Measurements from ENCODE around the gene ITGA5. TPM values are rescaled to one million over a fixed set of nuclear protein-coding genes. Genes with fewer than 3 reads are reported as not detected.
A peak's percentile ranks its signal among the peaks of the same experiment; 100 is the strongest.

The ITGA5 gene
- total RNA-seq, 1 donor from 2014 or later = 100 TPM

DNA sequence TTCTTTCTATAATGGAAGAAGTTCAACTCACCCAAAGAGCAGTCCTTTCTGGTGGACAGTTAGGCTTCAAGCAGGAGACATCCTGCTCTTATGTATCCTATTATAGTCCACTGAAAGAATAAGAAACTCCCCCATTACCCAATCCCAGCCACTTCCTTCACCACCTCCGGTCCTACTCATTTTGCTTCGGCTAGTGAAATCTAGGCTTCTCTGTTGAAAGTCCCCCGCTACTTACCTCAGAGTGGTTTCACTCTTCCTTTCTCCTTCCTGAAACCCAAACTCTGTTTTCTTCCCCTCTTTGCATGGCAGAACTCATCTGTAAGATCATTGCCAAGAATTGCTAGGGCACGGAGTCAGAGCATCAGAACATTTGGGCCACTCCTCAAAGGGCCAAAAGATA, 54.7 kb downstream of the ITGA5 start, which contains the start of gene GPR84:
Gene GPR84 (minus strand): TSS at position 74 of the 400 bp plus-strand sequence. CDS start 635 bp downstream, outside the sequence.
- H3K27me3 Mint-ChIP-seq (ENCODE audit: unreplicated experiment) = no peaks in the 10 kb centered on the region

DNA sequence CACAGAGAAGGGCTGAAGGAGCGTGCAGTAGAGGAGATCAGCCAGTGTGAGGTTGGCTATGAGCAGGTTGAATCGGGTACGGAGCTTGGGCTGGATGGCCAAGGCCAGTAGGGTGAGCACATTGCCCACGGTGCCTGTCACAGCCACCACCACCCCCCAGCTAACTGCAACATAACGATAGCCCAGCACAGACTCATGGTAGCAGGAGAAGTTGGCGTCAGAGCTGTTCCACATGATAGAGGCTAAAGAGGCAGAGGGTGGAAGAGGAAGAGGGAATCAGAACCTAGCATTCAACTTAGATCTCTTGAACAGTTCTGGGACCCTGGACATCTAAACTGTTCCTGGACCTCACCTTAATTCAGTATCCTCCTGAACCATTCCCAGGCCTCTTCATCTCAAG, 55.4 kb downstream of the ITGA5 start:
- no peaks in the 10 kb centered on the region for H3K36me3 Mint-ChIP-seq (ENCODE audit: unreplicated experiment)
- DNase-seq (ENCODE audit: extremely low spot score, unreplicated experiment) = no peak
- H3K27me3 Mint-ChIP-seq (ENCODE audit: unreplicated experiment) = no peaks in the 10 kb centered on the region
- peaks cover 16% of the 10 kb centered on the region for H3K4me1 Mint-ChIP-seq (ENCODE audit: unreplicated experiment)
- H3K4me3 Mint-ChIP-seq (ENCODE audit: unreplicated experiment) = no peak overlapping the region
- H3K9me3 Mint-ChIP-seq (ENCODE audit: unreplicated experiment) = no peaks in the 10 kb centered on the region
- H3K27ac Mint-ChIP-seq (ENCODE audit: unreplicated experiment) = no peak overlapping the region
- TF ChIP-seq, protein P1, sequence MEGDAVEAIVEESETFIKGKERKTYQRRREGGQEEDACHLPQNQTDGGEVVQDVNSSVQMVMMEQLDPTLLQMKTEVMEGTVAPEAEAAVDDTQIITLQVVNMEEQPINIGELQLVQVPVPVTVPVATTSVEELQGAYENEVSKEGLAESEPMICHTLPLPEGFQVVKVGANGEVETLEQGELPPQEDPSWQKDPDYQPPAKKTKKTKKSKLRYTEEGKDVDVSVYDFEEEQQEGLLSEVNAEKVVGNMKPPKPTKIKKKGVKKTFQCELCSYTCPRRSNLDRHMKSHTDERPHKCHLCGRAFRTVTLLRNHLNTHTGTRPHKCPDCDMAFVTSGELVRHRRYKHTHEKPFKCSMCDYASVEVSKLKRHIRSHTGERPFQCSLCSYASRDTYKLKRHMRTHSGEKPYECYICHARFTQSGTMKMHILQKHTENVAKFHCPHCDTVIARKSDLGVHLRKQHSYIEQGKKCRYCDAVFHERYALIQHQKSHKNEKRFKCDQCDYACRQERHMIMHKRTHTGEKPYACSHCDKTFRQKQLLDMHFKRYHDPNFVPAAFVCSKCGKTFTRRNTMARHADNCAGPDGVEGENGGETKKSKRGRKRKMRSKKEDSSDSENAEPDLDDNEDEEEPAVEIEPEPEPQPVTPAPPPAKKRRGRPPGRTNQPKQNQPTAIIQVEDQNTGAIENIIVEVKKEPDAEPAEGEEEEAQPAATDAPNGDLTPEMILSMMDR (IDR thresholded peaks at IDR 0.05) = no peak

More for the DNA sequence above, 54.7 kb downstream of the ITGA5 start, which contains the start of gene GPR84:
- Mint-ChIP-seq H3K4me1 (ENCODE audit: unreplicated experiment) (peaks cover 24% of the 10 kb centered on the region), H3K4me3 (ENCODE audit: unreplicated experiment) (no peak within 1 kb of the TSS), H3K36me3 (ENCODE audit: unreplicated experiment) (no peaks in the 10 kb centered on the region), H3K27ac (ENCODE audit: unreplicated experiment) (no peak within 1 kb of the TSS), H3K9me3 (ENCODE audit: unreplicated experiment) (no peaks in the 10 kb centered on the region)
- TF ChIP-seq, protein P1 (IDR thresholded peaks at IDR 0.05) = no peak
- DNase-seq (ENCODE audit: extremely low spot score, unreplicated experiment) = no peak

DNA sequence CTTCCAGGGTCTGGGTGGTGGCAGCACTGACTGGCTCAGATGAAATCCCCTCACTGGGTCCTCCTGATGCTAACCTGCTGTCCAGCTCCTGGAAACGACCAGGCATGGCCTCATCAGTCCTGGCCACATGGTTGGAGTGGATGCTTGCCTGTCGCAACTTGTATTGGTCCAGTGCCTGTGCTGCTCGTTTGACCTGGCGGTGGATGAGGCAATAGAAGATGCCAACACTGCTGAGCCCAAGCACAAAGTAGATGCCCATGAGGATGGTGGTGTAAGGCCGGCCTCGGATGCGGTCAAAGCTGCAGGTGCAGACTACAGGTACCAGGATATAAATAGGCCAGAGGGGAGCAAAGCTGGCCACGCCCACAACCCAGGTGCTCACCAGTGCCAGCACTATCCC, 56.0 kb downstream of the ITGA5 start:
- no peak for DNase-seq (ENCODE audit: extremely low spot score, unreplicated experiment)
- Mint-ChIP-seq H3K27ac (ENCODE audit: unreplicated experiment) (no peak overlapping the region), H3K4me1 (ENCODE audit: unreplicated experiment) (peaks cover 11% of the 10 kb centered on the region), H3K36me3 (ENCODE audit: unreplicated experiment) (no peaks in the 10 kb centered on the region), H3K4me3 (ENCODE audit: unreplicated experiment) (no peak overlapping the region), H3K9me3 (ENCODE audit: unreplicated experiment) (no peaks in the 10 kb centered on the region), H3K27me3 (ENCODE audit: unreplicated experiment) (no peaks in the 10 kb centered on the region)
- TF ChIP-seq, protein P1 (IDR thresholded peaks at IDR 0.05) = no peak

DNA sequence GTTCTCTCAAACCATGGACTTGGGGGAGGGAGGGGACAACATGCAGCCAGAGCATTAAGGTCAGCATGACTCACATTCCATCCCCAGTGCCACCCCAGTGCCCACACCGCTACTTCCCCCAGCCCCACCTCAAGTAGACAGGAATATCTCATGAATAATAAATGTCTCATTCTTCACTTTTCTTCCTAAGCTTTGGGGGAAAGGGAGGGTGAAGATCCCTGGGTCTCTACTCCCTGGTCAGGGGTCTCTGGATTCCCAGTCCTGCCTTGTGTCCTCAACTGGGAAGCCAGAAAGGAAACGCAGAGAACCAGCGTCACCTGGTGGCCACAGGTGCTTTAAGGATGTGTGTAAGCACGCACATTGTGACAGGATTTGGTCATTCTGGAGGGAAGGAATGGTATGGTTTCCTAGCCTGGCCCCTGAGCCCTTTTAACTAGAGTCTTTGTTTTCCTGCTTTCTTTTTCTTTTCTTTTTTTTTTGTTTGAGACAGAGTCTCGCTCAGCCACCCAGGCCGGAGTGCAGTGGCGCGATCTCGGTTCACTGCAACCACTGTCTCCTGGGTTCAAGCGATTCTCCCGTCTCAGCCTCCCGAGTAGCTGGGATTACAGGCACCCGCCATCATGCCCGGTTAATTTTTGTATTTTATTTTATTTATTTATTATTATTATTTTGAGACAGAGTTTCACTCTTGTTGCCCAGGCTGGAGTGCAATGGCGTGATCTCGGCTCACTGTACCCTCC, 58.2 kb downstream of the ITGA5 start:
- Mint-ChIP-seq H3K36me3 (ENCODE audit: unreplicated experiment) (no peaks in the 10 kb centered on the region), H3K9me3 (ENCODE audit: unreplicated experiment) (no peaks in the 10 kb centered on the region), H3K27ac (ENCODE audit: unreplicated experiment) (no peak overlapping the region), H3K4me1 (ENCODE audit: unreplicated experiment) (peaks cover 16% of the 10 kb centered on the region), H3K4me3 (ENCODE audit: unreplicated experiment) (no peak overlapping the region), H3K27me3 (ENCODE audit: unreplicated experiment) (no peaks in the 10 kb centered on the region)
- TF ChIP-seq, protein P1 (IDR thresholded peaks at IDR 0.05) = peak; percentile 81
- DNase-seq (ENCODE audit: extremely low spot score, unreplicated experiment) = peak; percentile 90

DNA sequence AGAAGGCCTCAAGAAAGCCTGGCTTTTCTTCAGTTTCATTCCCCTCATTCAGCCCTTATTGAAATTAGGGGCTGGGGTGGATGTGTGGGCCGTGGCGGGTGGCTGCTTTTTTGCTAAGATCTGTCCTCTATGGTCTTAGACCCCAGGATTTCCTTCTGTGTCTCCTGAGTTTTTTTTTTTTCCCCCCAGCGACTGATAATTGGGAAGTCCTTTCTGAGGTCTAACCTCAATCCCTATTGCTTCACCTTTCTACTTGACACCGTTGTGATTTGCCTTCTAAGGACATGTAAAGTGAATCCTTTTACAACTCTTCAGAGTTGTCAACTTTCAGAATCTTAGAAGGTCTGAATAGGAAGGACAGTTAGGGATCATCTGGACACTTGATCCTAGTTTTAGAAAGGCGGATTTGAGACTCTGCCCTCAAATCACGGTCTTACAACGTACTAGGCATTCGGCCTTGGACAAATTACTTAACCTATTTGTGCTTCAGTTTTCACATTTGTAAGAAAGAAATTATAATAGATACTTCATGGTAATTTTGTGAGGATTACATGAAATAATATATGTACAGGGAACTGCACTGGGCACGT, 59.2 kb downstream of the ITGA5 start:
- no peak for DNase-seq (ENCODE audit: extremely low spot score, unreplicated experiment)
- Mint-ChIP-seq H3K27ac (ENCODE audit: unreplicated experiment) (no peak overlapping the region), H3K27me3 (ENCODE audit: unreplicated experiment) (no peaks in the 10 kb centered on the region), H3K36me3 (ENCODE audit: unreplicated experiment) (no peaks in the 10 kb centered on the region), H3K4me1 (ENCODE audit: unreplicated experiment) (peaks cover 17% of the 10 kb centered on the region), H3K9me3 (ENCODE audit: unreplicated experiment) (no peaks in the 10 kb centered on the region), H3K4me3 (ENCODE audit: unreplicated experiment) (no peak overlapping the region)
- TF ChIP-seq, protein P1 (IDR thresholded peaks at IDR 0.05) = no peak

Measured in osteocyte (in vitro differentiated cells).